Kidney (tissue), 14 donors: ENCODE results near the gene ADGRG1. TPM values are rescaled to one million over a fixed set of nuclear protein-coding genes. Genes with fewer than 3 reads are reported as not detected.

ENCODE experiments used
- DNase-seq, 5 donors: peaks; one replicate each; pipeline ENCODE4 v3.0.0-alpha.2; 2013 to 2020
- FAIRE-seq: peaks from 2 replicates; lab custom pipeline; 2012; peaks lifted over from hg19 to GRCh38; lab: Jason Lieb, UNC
- H3K27ac ChIP-seq, 2 donors: one replicate each; pipeline ENCODE4 v1.7.0; 2013; ENCODE audit warnings: low read depth in 2 of 2, low read length in 2 of 2, inconsistent platforms in 1 of 2
- H3K27me3 ChIP-seq: one replicate; pipeline ENCODE4 v1.7.1; 2013; ENCODE audit warnings: low read length, inconsistent platforms; ENCODE audit not compliant: control insufficient read depth, insufficient read depth
- H3K36me3 ChIP-seq, 3 donors: one replicate each; pipeline versions ENCODE4 v1.7.0 to v1.7.1; 2013; ENCODE audit warnings: low read length in 3 of 3, control low read depth in 1 of 3, inconsistent platforms in 1 of 3; ENCODE audit not compliant: insufficient read depth in 3 of 3, control insufficient read depth in 2 of 3
- H3K4me1 ChIP-seq, 3 donors: one replicate each; pipeline versions ENCODE4 v1.7.0 to v1.7.1; 2013; ENCODE audit warnings: low read length in 3 of 3, inconsistent platforms in 1 of 3, low read depth in 1 of 3; ENCODE audit not compliant: control insufficient read depth in 2 of 3, insufficient read depth in 2 of 3
- H3K4me3 ChIP-seq, 3 donors: one replicate each; pipeline versions ENCODE4 v1.7.0 to v1.8.1; 2013; ENCODE audit warnings: low read length in 3 of 3, control low read depth in 1 of 3, inconsistent platforms in 1 of 3
- H3K9ac ChIP-seq, 3 donors: one replicate each; pipeline versions ENCODE4 v1.7.0 to v1.7.1; 2013; ENCODE audit warnings: low read length in 3 of 3, control low read depth in 1 of 3, inconsistent platforms in 1 of 3
- H3K9me3 ChIP-seq, 3 donors: one replicate each; pipeline versions ENCODE4 v1.7.0 to v1.7.1; 2013; ENCODE audit warnings: low read length in 3 of 3, control low read depth in 1 of 3, inconsistent platforms in 1 of 3; ENCODE audit not compliant: control insufficient read depth in 2 of 3, insufficient read depth in 1 of 3
- intact Hi-C: fragments of 100-400 bp; cut with DNase I; formaldehyde crosslinking; loops from one replicate; pipeline ENCODE4 v1.11.1; 2022
- polyA plus RNA-seq: library from polyadenylated mRNA; stranded (reverse); fragments of 350-450 nt; fragmentation: Illumina TruSeq; extraction: RNeasy Lipid Tissue Mini Kit (QIAGEN cat#74804); gene quantifications from one replicate; pipeline ENCODE4 v1.2.3, GENCODE V29; 2014; ENCODE audit warnings: low read depth, low replicate concordance; ENCODE audit not compliant: insufficient read depth
- total RNA-seq: library from RNA; stranded (reverse); fragmentation: NEBNext Ultra II Directional; extraction: Animal tissue kit (Norgen Biotek cat#: 25700); gene quantifications from one replicate; pipeline ENCODE4 v1.2.1, GENCODE V29; 2021
- TF ChIP-seq, protein P1 (sequence below): IDR thresholded peaks from 3 replicates; pipeline ENCODE4 v1.5.1; 2012; ENCODE audit warnings: mild to moderate bottlenecking, moderate library complexity, borderline replicate concordance; ENCODE audit not compliant: insufficient read depth; ENCODE audit errors: extremely low read depth
- donor health status: control.
- donor health status: control.
- donor health status: control.
- donor health status: control.
- donor health status: control.
- donor health status: DM: yes; HTN: yes; CAD: no.
- donor health status: Normal renal cell carcinoma (clear cell type).

The ADGRG1 gene
- total and polyA plus RNA-seq, 2 donors from 2014 or later, result 188 to 351 TPM

DNA sequence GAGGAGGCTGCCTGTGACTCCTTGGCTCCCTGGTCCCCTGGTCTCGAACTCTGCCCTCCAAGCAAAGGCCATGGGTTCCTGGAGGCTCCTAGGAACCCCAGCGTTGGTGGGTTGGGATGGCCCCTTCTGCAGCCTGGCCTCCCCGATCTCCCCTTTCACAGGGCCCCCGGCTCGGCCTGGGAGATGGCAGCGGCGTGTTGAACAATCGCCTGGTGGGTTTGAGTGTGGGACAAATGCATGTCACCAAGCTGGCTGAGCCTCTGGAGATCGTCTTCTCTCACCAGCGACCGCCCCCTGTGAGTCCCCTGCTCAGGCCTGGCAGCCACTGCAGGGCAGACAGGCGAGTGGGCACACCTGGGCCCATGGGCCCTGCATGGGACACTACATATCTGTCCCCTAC is 50.6 kb downstream of the ADGRG1 start:
- H3K9ac ChIP-seq, result no peak overlapping the region
- H3K36me3 ChIP-seq, result no peaks in the 10 kb centered on the region
- no peaks in the 10 kb centered on the region for H3K9me3 ChIP-seq
- DNase-seq (no peak), FAIRE-seq (no peak)
- TF ChIP-seq, protein P1, sequence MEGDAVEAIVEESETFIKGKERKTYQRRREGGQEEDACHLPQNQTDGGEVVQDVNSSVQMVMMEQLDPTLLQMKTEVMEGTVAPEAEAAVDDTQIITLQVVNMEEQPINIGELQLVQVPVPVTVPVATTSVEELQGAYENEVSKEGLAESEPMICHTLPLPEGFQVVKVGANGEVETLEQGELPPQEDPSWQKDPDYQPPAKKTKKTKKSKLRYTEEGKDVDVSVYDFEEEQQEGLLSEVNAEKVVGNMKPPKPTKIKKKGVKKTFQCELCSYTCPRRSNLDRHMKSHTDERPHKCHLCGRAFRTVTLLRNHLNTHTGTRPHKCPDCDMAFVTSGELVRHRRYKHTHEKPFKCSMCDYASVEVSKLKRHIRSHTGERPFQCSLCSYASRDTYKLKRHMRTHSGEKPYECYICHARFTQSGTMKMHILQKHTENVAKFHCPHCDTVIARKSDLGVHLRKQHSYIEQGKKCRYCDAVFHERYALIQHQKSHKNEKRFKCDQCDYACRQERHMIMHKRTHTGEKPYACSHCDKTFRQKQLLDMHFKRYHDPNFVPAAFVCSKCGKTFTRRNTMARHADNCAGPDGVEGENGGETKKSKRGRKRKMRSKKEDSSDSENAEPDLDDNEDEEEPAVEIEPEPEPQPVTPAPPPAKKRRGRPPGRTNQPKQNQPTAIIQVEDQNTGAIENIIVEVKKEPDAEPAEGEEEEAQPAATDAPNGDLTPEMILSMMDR, result no peak
- no peak overlapping the region for H3K27ac ChIP-seq
- no peaks in the 10 kb centered on the region for H3K27me3 ChIP-seq
- no peak overlapping the region for H3K4me3 ChIP-seq
- intact Hi-C loops, result no loop called here
- no peaks in the 10 kb centered on the region for H3K4me1 ChIP-seq

DNA sequence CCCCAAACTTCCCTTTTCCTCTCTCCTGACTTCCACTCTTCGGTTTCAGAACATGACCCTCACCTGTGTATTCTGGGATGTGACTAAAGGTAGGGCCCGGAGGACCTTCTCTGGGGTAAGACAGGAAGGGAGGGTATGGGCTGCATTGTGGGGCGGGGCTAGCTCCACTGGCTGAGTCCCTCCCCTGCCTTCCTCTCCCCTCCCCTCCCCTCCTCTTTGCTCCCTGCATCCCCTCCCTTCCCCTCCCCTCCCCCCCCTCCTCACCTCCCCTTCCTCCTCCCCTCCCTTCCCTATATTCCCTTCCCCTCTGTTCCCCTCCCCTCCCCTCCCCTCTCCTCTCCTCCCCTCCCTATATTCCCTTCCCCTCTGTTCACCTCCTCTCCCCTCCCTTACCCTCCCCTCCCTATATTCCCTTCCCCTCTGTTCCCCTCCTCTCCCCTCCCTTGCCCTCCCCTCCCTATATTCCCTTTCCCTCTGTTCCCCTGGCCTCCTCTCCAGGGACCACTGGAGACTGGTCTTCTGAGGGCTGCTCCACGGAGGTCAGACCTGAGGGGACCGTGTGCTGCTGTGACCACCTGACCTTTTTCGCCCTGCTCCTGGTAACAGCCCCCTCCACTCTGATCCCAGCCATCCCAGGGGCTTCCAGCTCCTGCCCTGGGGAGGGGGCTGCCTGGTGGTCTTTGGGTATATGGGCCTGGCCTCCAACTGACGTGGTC is 51.5 kb downstream of the ADGRG1 start:
- H3K27ac ChIP-seq, result no peak overlapping the region
- no peak overlapping the region for H3K4me3 ChIP-seq
- intact Hi-C loops, result no loop called here
- H3K9me3 ChIP-seq, result no peaks in the 10 kb centered on the region
- FAIRE-seq, result no peak
- H3K36me3 ChIP-seq, result no peaks in the 10 kb centered on the region
- H3K4me1 ChIP-seq, result no peaks in the 10 kb centered on the region
- DNase-seq, result no peak
- H3K27me3 ChIP-seq, result no peaks in the 10 kb centered on the region
- H3K9ac ChIP-seq, result no peak overlapping the region
- TF ChIP-seq, protein P1, result no peak

DNA sequence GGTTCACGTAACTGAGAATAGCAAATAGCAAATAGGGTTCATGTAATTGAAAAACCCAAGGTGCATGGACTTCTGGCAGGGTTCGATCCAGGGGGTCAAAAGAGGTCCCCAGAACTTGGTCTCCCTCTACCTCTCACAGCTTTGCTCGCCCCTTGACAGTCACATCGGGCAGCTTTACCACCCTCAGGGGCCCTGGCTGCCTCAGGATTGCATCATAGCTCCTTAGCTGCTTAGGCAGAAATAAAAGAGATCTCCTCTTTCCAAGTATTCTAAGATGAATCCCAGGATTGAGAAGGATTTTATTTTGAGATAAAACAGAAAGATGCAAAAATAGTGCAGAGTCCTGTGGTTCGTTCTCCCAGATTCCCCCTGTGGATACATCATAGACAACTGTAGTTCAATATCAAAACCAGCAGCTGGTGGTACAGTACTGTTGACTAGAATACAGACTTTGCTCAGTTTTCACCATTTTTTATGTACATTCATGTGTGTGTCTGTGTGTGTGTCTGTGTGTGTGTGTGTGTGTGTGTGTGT is 52.5 kb downstream of the ADGRG1 start:
- Histone ChIP-seq H3K9ac (no peak overlapping the region), H3K27me3 (no peaks in the 10 kb centered on the region), H3K4me3 (no peak overlapping the region), H3K27ac (no peak overlapping the region), H3K36me3 (no peaks in the 10 kb centered on the region), H3K9me3 (no peaks in the 10 kb centered on the region), H3K4me1 (no peaks in the 10 kb centered on the region)
- TF ChIP-seq, protein P1, result no peak
- DNase-seq, result no peak
- intact Hi-C loops, result no loop called here
- no peak for FAIRE-seq
